ENCODE data around the gene ZBTB7C.

The ZBTB7C gene

GRCh38 chr18:47978141-47978540 is 431.0 kb downstream of the ZBTB7C start:
- H3K9me3 ChIP-seq (ENCODE audit: control insufficient read depth, insufficient read depth, low read depth, low read length) = peaks cover 8% of the 10 kb centered on the region
- no peak overlapping the region for H3K9ac ChIP-seq (ENCODE audit: low read length)
- H3K27ac ChIP-seq (ENCODE audit: low read depth, low read length) = no peak overlapping the region
- no peaks in the 10 kb centered on the region for H3K27me3 ChIP-seq (ENCODE audit: control insufficient read depth, insufficient read depth, low read length)
- peaks cover 16% of the 10 kb centered on the region for H3K4me1 ChIP-seq (ENCODE audit: control insufficient read depth, insufficient read depth, low read length)
- no peaks in the 10 kb centered on the region for H3K36me3 ChIP-seq (ENCODE audit: control insufficient read depth, insufficient read depth, low read length)
- H3K4me3 ChIP-seq (ENCODE audit: low read depth, low read length) = no peak overlapping the region
